Vagina (tissue), 2 donors: ENCODE results near the gene CAMKK1.

Experiments used
- POLR2A ChIP-seq, 2 donors: fragments of 450-650 bp; IDR thresholded peaks; one replicate each; pipeline ENCODE4 v1.6.1; 2017; ENCODE audit warnings: antibody characterized with exemption in 2 of 2, mild to moderate bottlenecking in 2 of 2, moderate library complexity in 2 of 2
- TF ChIP-seq, protein P1 (sequence below), 3 experiments: fragments of 450-650 bp in 2 of 3; fragments of 200-600 bp in 1 of 3; sonication (generic) in 1 of 3; IDR thresholded peaks; one replicate each; pipeline ENCODE4 v1.5.1; 2017 to 2019; ENCODE audit warnings: antibody characterized with exemption in 3 of 3, mild to moderate bottlenecking in 2 of 3, moderate library complexity in 2 of 3

DNA sequence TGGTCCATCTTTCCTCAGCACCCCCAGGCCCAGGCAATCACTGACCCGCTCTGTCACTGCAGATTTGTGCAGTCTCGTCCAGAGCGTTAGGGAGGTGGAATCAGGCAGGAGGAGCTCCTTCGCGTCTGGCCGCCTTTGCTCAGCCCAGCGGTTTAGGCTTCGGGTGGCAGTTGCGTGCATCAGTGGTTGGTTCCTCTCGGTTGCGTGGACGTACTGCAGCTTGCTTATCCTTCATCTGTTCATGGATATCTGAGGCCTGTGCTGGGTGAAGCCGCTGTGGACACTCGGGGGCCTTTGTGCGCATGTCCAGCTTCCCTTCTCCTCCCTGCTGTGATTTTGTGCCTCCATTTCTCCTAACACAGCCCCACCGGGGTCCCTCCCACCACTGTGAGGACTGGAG, 28.2 kb upstream of the CAMKK1 start:
- no peak for TF ChIP-seq POLR2A (IDR thresholded peaks at IDR 0.05)
- TF ChIP-seq, protein P1, sequence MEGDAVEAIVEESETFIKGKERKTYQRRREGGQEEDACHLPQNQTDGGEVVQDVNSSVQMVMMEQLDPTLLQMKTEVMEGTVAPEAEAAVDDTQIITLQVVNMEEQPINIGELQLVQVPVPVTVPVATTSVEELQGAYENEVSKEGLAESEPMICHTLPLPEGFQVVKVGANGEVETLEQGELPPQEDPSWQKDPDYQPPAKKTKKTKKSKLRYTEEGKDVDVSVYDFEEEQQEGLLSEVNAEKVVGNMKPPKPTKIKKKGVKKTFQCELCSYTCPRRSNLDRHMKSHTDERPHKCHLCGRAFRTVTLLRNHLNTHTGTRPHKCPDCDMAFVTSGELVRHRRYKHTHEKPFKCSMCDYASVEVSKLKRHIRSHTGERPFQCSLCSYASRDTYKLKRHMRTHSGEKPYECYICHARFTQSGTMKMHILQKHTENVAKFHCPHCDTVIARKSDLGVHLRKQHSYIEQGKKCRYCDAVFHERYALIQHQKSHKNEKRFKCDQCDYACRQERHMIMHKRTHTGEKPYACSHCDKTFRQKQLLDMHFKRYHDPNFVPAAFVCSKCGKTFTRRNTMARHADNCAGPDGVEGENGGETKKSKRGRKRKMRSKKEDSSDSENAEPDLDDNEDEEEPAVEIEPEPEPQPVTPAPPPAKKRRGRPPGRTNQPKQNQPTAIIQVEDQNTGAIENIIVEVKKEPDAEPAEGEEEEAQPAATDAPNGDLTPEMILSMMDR (IDR thresholded peaks at IDR 0.05), result no peak
